Effector memory CD4-positive, alpha-beta T cell (primary cell): ENCODE measurements around the gene CCDC66.

ENCODE experiments used
- DNase-seq, 3 donors: peaks; one replicate each; pipeline ENCODE4 v3.0.0-alpha.2; 2020
- H3K27ac ChIP-seq: 2 replicates; pipeline ENCODE4 v1.7.0; 2013; ENCODE audit warnings: mild to moderate bottlenecking, low read length, moderate library complexity; ENCODE audit not compliant: insufficient read depth, poor library complexity, severe bottlenecking
- H3K27me3 ChIP-seq: replicated peaks from 2 replicates; pipeline ENCODE4 v1.7.0; 2013; ENCODE audit warnings: mild to moderate bottlenecking, low read length; ENCODE audit not compliant: insufficient read depth, control insufficient read depth, poor library complexity, severe bottlenecking
- H3K36me3 ChIP-seq: 2 replicates; pipeline ENCODE4 v1.7.0; 2013; ENCODE audit warnings: mild to moderate bottlenecking, low read length, moderate library complexity; ENCODE audit not compliant: control insufficient read depth, insufficient read depth
- H3K4me1 ChIP-seq: 2 replicates; pipeline ENCODE4 v1.7.0; 2013; ENCODE audit warnings: low read length, mild to moderate bottlenecking; ENCODE audit not compliant: control insufficient read depth, insufficient read depth, poor library complexity, severe bottlenecking
- H3K4me3 ChIP-seq: 2 replicates; pipeline ENCODE4 v1.7.0; 2013; ENCODE audit warnings: low read length, low read depth, mild to moderate bottlenecking; ENCODE audit not compliant: insufficient read depth, poor library complexity, severe bottlenecking
- H3K9me3 ChIP-seq: 2 replicates; pipeline ENCODE4 v1.7.0; 2013; ENCODE audit warnings: mild to moderate bottlenecking, low read length, moderate library complexity; ENCODE audit not compliant: control insufficient read depth

The CCDC66 gene

GRCh38 chr3:56616478-56617006 lies 59.6 kb downstream of the CCDC66 start:
- H3K4me1 ChIP-seq: peaks cover 9% of the 10 kb centered on the region
- H3K4me3 ChIP-seq: no peak overlapping the region
- DNase-seq: no peak
- H3K27me3 ChIP-seq: no peaks in the 10 kb centered on the region
- H3K27ac ChIP-seq: no peak overlapping the region
- H3K36me3 ChIP-seq: peaks cover 54% of the 10 kb centered on the region
- H3K9me3 ChIP-seq: no peaks in the 10 kb centered on the region

- Histone ChIP-seq H3K4me3 (no peak overlapping the region), H3K27me3 (no peaks in the 10 kb centered on the region), H3K36me3 (peaks cover 66% of the 10 kb centered on the region), H3K27ac (no peak overlapping the region), H3K4me1 (no peaks in the 10 kb centered on the region), H3K9me3 (no peaks in the 10 kb centered on the region)
- no peak for DNase-seq
Observed at GRCh38 chr3:56620371-56620770, 63.4 kb downstream of the CCDC66 start.

GRCh38 chr3:56621681-56622080 lies 64.7 kb downstream of the CCDC66 start:
- Histone ChIP-seq H3K27me3 (no peaks in the 10 kb centered on the region), H3K27ac (no peak overlapping the region), H3K9me3 (no peaks in the 10 kb centered on the region), H3K4me1 (no peaks in the 10 kb centered on the region), H3K4me3 (no peak overlapping the region), H3K36me3 (peaks cover 65% of the 10 kb centered on the region)
- DNase-seq: no peak

- H3K4me3 ChIP-seq: no peak overlapping the region
- H3K4me1 ChIP-seq: no peaks in the 10 kb centered on the region
- DNase-seq: no peak
- H3K36me3 ChIP-seq: peaks cover 62% of the 10 kb centered on the region
- no peaks in the 10 kb centered on the region for H3K9me3 ChIP-seq
- no peaks in the 10 kb centered on the region for H3K27me3 ChIP-seq
- no peak overlapping the region for H3K27ac ChIP-seq
Observed at GRCh38 chr3:56622381-56622780, 65.4 kb downstream of the CCDC66 start.

- H3K4me3 ChIP-seq: no peak overlapping the region
- H3K9me3 ChIP-seq: no peaks in the 10 kb centered on the region
- H3K27me3 ChIP-seq: no peaks in the 10 kb centered on the region
- H3K36me3 ChIP-seq: peaks cover 57% of the 10 kb centered on the region
- DNase-seq: no peak
- H3K27ac ChIP-seq: no peak overlapping the region
- H3K4me1 ChIP-seq: no peaks in the 10 kb centered on the region
Observed at GRCh38 chr3:56624725-56625124, 67.8 kb downstream of the CCDC66 start.

- Histone ChIP-seq H3K4me1 (no peaks in the 10 kb centered on the region), H3K27me3 (no peaks in the 10 kb centered on the region), H3K9me3 (no peaks in the 10 kb centered on the region), H3K4me3 (no peak overlapping the region), H3K27ac (no peak overlapping the region), H3K36me3 (peaks cover 47% of the 10 kb centered on the region)
- no peak for DNase-seq
Observed at GRCh38 chr3:56629047-56629446, 72.1 kb downstream of the CCDC66 start.

GRCh38 chr3:56629451-56629850 lies 72.5 kb downstream of the CCDC66 start:
- Histone ChIP-seq H3K9me3 (no peaks in the 10 kb centered on the region), H3K4me1 (no peaks in the 10 kb centered on the region), H3K4me3 (no peak overlapping the region), H3K27ac (no peak overlapping the region), H3K36me3 (peaks cover 50% of the 10 kb centered on the region), H3K27me3 (no peaks in the 10 kb centered on the region)
- no peak for DNase-seq

- DNase-seq: no peak
Observed at GRCh38 chr3:56630966-56631365, 74.0 kb downstream of the CCDC66 start.

GRCh38 chr3:56633181-56633580 lies 76.2 kb downstream of the CCDC66 start:
- Histone ChIP-seq H3K9me3 (no peaks in the 10 kb centered on the region), H3K4me3 (no peak overlapping the region), H3K4me1 (no peaks in the 10 kb centered on the region), H3K27me3 (no peaks in the 10 kb centered on the region), H3K36me3 (peaks cover 53% of the 10 kb centered on the region), H3K27ac (no peak overlapping the region)
- DNase-seq: no peak

More at GRCh38 chr3:56630966-56631365, 74.0 kb downstream of the CCDC66 start:
- Histone ChIP-seq H3K27ac (no peak overlapping the region), H3K4me1 (no peaks in the 10 kb centered on the region), H3K4me3 (no peak overlapping the region), H3K9me3 (no peaks in the 10 kb centered on the region), H3K27me3 (no peaks in the 10 kb centered on the region), H3K36me3 (peaks cover 47% of the 10 kb centered on the region)

GRCh38 chr3:56633602-56634535 lies 76.9 kb downstream of the CCDC66 start:
- Histone ChIP-seq H3K4me1 (no peaks in the 10 kb centered on the region), H3K27me3 (no peaks in the 10 kb centered on the region), H3K9me3 (no peaks in the 10 kb centered on the region), H3K27ac (no peak overlapping the region), H3K36me3 (peaks cover 58% of the 10 kb centered on the region), H3K4me3 (no peak overlapping the region)
- no peak for DNase-seq
